GM19467 (cell line): ENCODE measurements around the gene PLCB2.

ENCODE experiments used
- ATAC-seq: cut with Tn5 transposase; IDR thresholded peaks from one replicate; pipeline ENCODE4 v1.9.1; 2021; ENCODE audit warnings: mild to moderate bottlenecking, moderate library complexity; ENCODE audit not compliant: unreplicated experiment

PLCB2 gene

DNA sequence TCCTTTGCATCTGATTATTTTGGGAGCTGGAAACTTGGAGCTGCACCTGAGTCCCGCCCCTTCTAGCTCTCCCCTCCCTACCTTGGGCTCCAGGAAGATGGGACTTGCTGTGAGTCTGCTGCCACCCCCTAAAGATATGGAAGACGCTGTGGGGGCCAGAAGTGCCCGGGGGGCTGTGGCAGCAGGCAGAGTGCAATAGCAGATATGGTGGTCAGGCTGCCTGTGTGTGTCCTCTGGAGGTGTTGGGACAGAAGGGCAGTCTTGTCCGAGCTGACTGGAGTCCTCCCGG lies 68.4 kb downstream of the PLCB2 start:
- ATAC-seq, result no peak

DNA sequence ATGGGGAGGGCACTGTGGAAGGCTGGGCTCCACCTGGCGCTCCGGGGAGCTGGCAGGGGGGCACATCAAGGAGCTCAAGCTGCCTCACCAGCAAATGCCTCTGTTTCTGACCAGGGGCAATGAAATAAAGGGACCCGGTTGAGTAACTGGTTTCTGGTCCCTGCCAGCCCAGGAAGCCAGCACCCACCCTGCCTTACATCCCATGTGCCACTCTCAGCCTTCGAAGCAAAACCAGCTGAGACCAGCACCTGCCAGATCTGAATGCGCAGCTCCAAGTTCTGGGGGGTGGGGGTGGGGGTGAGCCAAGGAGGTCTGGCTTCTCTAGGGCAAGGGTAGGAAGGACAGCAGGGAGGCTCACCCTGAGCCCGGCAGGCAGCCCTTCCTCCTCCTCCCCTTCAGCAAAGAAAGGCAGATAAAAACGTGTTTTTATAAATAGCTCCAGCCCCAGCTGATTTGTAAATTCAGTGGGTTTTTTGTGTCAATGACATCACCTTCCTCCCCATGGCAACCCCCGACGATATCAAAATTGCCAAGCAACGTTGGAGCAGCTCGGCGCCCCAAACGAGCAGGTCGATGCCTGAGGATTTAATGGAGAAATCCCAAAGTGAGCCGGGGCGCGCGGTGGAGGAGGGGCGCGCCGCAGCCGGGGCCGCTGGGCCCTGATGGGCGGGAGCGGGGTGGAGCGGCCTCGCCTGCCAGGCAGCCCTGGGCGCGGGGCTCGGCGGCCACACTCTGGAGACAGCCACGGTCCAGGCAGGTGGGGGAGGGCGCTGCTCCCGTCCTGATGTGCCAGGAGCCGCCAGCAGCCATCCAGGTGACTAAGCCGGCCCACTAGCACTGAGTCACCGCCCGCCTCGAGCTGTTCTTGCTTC lies 69.0 kb downstream of the PLCB2 start, which contains the start of gene PAK6:
PAK6 (plus strand) TSS at position 532 of the 872 bp plus-strand sequence. CDS start 25,723 bp downstream, outside the sequence.
- no peak for ATAC-seq
